ENCODE measurements around the gene RTL1. TPM values are rescaled to one million over a fixed set of nuclear protein-coding genes. Genes with fewer than 3 reads are reported as not detected.

The RTL1 gene
- 4.2 TPM for total RNA-seq

DNA sequence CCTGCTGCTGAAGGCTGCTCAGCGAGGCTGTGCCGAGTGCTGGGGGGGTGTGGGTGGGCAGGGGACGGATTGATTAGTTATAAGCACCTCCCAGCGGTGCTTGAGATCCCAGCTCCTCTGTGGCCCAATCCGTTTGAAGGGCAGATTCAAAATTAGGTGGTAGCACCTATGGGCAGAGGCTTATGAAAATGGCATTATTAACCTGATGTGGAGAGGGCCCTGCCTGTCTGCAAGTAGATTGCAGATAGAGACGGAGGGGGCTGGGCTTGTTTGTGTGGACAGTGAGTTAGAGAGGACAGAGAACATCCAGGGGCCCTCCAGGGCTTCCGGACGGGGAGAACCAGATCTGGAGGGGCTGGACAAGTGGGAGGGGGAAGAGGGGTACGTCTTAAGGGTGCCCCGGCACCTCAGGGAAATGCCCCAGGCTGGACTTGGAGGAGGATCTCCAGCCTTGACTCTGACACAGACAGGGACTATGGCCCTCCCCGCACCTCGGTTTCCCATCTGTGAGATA is at the start of gene RTL1:
Gene RTL1 (minus strand): TSS at position 51 of the 514 bp plus-strand sequence. CDS start 18,934 bp downstream, outside the sequence.
- no peak for DNase-seq

DNA sequence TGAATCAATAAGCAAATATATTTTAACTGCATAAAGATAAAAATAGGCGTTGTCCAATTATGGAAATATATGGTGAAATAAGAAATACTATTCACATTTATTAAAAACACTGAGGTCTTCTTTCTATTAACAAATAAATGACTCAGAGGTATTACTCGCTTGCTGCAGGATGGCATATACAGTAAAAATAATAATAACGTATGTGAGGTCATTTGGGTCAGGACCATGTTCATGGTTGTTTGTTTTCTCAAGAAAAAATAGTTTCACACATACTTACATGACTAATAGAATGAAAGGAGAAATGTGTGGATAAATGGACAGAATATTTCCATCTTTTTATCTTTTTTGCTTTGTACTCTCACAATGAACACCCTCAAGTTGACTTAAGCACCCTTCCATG is 46.5 kb upstream of the RTL1 start:
- no peak for DNase-seq

DNA sequence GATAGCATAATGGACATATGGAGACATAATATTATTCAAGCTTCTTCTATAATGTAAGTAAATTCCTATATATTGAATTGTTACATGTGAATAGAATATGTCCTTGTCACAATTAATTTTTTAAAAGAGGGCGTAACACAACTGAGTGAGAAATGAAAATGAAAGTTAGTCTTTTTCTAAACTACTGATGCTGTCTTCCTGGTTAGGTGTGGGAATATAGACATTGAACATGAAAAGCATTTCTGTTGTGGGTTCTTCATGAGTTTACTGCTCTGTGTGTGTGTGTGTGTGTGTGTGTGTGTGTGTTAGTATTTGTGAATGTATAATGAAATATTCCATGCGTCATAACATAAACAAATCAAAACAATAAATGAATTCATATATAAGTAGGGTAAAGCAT is 40.5 kb upstream of the RTL1 start:
- DNase-seq = no peak

DNA sequence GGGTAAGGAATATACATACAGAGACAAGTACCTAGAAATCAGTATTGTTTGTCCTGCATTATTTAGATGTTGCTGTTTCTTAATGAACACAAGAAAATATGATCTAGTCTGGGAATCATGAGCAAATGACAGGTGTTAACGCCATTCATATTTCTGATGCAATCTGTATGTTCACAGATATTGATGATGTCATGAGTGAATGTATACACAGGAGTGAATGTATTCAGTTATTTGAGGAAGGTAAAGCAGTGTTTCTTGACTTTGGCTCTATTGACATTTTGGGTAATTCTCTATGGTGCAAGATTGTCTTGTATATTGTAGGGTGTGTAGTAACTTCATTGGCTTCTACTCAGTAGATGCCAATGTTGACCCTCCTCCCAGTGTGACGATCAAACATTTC is 26.7 kb upstream of the RTL1 start:
- no peak for DNase-seq

DNA sequence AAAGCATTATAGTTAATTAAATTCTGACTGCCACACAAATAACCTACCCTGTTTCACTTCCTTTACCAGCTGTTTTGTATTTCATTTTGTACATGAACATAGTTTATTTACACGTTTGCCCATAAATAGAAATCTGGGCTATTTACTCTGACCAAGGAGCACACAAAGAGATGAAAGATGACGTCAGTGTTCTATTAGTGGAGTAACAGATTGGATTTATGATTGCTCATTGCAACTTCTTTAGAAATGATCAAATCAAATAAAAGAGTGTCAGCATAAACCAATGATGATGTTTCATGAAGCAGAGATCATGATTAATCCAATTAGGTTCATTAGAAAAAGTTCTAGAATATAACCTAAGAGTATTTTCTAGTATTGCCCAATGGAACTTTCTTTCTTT is 12.0 kb upstream of the RTL1 start:
- no peak for DNase-seq

DNA sequence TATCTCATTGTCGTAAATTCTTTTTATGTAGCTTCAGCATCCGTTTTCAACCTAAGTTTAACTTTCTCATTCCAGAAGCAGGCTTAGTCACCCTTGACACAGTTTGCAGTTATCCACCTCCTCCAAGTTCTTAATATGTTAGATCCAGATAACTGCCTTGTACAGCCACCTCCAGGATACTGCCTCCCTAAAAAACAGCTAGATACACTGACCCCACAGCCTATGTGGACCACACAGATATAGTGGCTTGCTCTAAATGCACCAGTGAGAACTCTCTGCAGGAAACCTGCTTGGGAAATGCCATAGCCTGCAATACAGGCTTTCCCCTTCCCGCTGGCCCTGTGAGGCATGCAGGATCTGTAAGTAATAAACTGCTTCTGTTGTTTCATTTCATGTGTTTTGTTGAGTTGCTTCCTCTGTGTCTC is 11.1 kb upstream of the RTL1 start:
- no peak for DNase-seq

DNA sequence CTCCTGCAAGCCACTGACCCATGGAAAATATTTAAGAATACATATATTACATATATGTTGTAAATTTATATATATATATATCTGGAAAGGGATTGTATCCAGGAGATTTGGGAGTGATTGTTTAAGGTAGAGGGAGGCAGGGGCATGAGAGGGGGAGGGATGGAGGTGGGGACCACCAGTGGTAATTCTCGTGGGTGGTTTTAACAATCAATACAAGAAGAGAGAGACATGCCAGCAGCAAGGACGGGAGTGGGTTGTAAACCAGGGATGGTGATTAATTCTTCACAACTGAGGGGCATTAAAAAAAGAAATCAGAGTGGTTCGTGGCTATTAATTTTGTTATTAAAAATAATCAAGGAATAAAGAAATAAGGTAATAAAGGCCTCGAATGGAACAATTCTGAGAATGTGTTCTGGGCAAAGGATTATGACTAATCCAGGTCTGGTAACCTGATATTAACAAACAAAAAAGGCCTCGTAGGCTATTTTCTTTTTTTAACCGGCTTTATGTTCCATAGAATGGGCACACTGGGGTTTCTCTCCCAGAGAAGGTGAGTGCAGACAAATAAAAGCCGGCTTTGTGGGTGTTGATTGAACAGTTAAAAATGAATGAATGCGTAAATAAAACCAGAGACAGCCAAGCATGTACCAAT is 8.3 kb upstream of the RTL1 start:
- no peak for DNase-seq

DNA sequence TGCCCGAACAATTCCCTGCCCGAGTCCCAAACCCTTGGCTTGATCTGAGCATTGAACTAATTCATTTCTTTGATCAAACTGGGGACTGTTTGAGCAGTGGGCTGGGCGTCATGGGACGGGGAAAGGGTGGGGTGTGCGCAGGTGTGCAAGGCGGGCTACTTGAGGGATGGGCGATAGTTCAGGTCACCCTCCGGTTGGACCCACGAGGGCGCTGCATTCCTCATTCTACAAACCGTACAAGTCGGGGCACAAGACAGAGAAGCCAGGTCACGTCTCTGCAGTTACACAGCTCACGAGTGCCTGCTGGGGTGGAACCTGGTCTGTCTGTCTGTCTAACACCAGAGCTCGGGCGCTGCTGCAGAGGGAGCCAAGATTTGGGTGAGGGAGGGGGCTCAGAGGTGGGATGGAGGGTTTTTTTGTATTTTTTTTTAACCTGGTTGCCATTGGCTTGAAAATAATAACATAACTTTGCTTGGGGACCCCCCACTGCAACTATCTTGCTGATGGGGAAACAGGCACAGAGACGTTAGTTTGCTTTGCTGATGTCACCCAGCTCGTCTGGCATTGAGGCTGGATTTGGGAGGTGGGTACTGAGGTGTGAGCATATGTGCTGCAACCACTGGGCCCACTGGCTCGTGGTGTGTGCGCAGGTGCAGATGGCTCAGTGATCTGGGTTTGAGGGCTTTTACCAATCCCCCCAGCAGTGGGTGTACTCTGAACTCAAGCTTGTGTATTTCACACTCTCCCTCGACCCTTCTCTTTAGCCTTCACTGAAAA is 7.6 kb upstream of the RTL1 start:
- no peak for DNase-seq

DNA sequence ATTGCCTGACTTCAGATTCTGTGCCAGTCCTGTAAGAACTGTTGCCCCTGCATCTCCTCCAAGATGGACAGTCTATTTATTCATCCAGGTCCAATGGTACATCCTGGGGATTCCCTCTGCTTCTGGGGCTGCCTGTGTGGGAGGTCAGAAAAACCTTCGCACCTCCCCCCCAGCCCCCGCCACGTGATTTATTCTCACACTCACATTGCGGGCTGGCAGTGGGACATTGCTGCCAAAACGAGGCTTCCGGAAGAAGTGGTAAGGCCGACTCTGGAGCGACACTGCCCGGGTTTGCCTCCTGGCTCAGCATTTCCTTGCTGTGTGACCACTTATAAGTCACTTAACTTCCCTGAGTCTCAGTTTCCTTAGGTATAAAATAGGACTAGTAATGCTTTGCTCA is 5.9 kb upstream of the RTL1 start:
- no peak for DNase-seq

DNA sequence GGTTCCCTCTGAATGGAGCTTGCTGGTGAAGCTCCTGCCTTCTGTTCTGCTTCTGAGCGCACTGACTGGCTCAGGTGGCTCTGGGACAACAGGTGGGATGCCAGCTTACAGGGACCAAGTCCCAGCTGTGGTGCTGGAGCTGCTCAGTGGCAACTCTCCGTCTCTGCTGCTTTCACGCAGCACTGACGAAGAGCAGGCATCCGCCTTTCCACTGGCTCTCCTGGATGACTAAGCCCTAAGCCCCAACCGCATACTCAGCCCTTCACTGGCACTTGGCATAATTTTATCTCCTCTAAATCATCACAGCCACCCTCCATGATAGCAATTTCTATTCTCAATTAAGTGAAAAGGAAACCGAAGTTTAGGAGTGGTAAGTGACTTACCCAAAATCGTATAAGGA is 3.7 kb upstream of the RTL1 start:
- no peak for DNase-seq

DNA sequence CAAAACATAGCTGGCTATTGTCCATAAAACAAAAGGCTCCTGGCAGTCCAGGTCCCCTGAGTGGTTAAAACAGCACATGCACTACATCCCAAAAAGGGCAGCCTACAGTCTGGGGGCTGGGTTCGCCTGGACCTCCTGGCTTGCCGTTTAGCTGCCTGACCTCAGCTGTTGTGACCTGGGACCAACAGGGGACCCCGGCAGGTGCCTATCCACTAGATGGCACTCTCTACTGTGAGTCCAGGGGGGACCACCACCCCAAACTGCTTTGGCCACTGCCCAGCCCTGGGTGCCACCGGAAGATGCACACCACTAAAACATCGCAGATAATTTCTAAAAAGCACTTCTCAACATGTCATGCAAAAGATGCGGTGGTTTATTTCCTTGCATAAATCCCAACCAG is 2.9 kb upstream of the RTL1 start:
- no peak for DNase-seq

DNA sequence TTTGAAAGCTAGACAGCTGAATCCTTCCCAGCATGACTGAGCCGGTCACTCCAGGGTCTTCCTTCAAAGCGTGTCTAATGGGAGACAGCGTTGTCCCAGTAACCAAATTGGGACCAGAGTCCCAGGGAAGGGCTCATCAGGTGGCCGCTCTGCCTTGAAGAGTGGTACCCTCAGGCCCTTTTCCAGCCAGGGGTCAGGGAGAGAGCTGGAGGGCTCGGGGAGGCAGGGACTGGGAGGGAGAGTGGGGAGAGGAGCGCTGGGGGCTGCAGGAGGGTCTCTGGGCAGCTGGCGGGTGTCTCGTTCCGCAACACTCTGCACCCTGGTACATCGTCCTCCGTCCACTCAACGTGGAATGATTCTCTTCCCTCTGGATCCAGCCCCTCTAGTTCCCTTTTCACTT is 1.6 kb upstream of the RTL1 start:
- no peak for DNase-seq

DNA sequence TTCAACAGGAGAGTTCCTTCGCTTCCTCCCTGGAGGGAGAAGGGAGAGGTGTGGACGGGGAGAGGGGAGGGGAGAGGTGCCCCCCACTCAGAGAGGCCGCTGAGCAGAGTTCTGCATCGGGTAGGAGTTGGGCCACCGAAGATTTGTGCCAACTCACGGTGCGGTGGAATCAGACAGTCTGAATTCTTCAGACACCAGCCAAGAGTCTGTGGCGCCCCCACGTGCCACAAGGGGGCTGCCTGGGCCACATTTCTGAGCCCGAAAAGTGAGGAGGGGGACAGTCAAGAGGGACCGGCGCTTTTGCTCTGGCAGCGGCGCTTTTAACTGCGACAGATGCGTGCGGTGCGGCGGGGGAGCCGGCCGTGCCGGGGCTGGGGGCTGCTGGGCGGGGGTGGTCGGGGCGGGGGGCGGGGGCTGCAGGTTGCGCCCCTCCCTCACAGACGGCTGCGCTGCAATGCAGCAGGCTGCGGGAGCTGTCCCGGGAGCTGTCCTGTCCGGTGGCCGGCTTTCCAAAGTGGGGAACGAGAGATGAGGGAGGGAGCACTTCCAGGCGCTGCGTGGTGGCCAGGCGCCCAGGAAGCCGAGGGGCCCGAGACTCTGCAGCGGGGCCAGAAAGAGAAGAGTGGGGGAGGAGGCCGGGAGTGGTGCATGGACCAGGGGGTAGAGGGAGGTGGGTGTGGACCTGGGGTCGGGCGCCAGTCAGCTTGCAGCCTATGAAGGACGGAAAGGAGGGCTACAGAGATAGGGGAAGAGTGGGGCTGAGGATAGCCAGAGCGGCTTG is 975 bp upstream of the RTL1 start:
- DNase-seq = peak; percentile 16

DNA sequence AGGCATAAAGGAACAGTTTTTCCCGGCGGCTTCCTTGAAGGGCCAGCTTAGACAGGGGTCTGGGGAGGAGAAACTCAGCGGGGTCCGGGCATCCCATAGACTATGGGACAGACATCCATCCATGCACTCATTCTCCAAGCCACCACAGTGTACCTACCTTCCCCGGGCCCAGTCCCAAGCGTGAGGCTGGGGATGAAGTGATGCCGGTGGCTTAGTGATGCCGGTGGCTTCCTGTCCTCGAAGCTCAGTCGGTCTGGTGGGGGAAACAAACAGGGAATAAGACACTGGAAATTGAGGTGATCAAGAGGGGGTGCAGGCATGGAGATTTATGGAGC is 421 bp downstream of the RTL1 start:
- no peak for DNase-seq

DNA sequence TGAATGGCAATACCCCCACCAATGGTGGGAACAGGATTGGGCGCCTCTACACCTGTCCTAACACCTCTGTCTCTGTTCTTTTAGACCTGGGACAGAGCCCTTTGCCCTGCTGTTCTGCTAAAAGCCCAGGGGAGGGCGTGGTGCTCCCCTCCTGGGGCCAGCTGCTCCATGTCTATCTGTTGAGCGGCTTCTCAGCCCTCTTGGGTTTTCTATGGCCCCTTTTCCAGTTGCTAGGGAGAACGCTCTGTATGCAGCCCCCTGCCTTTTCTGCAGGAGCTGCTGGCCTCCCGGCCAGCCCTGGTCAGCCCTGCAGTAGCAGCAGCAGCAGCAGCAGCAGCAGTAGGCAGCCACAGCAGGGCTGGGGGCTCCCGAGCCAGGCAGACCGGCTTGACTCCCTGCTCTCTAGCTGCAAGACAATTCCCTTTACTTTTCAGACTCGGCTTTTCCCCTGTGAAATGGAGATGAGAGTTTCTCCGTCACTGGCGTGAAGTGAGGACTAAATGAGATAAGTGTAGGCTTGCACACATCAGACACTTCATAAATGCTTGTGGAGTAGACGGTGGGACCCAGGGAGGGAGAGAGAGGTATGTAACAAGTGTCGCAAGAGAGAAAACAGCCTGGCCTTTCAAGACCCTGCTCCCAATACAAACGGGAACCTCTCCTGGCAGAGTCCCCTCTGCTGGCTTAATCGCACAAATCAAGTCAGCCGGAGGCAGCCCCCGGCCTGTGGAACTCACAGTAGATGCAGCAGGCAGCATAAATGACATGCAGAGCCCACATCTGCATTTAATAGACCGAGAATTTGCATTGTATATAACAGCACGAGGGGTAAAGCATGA is 1.0 kb downstream of the RTL1 start:
- DNase-seq = peak; percentile 59

DNA sequence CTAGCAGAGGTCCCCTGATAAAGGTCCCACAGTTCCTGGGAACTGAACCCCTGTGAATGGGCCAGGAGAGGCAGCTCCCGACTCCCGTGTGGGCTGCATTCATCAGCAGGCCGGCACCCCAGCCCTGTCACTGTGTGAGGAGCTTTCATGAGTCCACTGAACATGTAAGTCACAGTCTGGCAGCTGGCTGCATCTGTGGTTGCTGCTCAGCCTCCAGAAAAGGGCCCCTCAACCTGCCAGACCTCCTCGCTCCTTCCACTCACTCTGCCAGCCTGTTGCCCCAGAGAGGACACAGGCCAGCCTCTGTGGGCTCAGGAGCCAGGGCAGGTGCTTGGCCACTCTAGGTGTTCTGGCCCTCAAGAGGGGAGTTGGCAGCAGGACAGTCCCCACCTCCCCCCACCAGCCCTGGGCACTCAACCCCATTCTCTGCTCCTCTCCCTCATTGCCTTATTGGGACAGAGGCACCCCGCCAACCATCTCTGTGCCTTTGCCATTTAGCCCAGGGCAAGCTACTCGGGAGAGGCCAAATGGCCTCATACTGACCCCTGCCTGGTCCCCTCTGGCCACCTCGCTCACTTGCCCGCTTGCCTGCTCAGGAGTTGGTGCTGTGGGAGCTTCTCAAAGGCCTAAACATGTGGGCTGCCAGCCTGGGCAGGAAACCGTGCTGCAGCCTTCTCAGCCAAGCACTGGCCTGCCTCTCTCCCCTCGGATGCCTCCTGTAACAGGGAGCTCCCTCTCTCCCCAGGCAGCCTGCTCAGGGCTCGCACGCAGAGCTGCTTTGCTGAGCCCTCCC is 1.9 kb downstream of the RTL1 start:
- no peak for DNase-seq

DNA sequence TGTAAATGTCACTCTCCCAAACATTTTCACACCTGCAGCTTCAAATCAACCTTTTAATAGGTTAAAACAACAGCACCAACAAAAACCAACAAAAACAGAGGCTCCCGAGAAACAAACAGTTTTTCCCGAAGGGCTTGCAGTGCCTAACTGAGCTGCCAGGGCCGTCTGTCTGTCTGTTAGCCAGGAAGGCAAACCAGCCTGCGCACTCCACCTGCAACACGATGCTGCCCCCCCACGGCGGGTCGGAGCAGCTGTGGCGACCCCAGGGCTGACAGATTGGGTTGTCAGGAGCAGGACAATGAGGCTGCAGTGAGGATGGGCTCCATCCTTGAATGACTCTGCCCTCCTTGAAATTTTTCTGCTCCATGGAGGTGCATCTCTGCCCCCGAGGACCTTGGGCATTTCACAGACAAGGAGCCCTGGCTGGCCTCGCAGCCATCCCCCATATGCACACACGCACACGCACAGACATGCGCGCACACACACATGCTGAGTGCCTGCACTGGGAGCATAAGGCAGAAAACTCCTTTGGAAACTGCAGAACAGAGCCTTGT is 2.6 kb downstream of the RTL1 start:
- peak; percentile 15 for DNase-seq

DNA sequence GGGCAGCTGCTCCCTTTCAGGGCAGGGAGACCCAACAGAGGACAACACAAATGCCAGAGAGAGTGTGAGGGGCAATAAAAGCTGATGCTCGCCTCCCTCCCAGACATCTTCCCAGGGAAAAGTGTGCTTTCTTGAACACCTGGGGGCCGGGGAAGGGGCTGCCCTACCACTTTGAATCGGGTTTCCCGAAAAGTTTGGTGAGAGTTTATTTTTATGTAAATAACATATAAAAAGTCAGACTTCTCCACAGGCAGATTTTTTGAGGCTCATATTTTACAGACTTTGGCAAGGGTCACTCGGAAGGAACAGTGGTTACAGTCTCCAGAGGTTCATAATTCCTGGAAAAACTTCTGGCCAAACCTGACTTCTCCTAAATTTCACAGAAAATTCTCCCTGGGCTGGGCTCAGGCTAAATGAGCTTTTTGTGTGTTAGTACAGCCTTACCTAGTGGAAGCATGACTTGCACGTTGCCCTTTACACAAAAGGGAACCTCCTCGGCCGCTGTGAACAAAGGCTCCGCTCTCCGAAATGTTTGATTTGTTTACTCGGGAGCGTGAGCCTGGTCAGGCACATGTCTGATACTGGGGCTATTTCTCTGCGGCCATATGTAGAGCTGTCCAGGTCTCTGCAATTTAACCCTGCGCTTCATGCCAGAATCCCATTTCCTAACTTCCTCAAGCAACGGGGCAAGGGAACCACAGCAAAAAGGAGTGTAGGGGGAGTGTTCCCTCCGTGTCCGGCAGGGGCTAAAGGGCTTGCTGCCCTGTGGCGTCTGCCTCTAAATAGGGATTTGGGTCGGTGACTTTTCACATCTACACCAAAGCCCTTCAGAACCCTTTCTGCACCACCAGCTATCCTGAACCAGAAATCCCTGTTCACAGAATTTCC is 3.4 kb downstream of the RTL1 start:
- DNase-seq = peak; percentile 46

DNA sequence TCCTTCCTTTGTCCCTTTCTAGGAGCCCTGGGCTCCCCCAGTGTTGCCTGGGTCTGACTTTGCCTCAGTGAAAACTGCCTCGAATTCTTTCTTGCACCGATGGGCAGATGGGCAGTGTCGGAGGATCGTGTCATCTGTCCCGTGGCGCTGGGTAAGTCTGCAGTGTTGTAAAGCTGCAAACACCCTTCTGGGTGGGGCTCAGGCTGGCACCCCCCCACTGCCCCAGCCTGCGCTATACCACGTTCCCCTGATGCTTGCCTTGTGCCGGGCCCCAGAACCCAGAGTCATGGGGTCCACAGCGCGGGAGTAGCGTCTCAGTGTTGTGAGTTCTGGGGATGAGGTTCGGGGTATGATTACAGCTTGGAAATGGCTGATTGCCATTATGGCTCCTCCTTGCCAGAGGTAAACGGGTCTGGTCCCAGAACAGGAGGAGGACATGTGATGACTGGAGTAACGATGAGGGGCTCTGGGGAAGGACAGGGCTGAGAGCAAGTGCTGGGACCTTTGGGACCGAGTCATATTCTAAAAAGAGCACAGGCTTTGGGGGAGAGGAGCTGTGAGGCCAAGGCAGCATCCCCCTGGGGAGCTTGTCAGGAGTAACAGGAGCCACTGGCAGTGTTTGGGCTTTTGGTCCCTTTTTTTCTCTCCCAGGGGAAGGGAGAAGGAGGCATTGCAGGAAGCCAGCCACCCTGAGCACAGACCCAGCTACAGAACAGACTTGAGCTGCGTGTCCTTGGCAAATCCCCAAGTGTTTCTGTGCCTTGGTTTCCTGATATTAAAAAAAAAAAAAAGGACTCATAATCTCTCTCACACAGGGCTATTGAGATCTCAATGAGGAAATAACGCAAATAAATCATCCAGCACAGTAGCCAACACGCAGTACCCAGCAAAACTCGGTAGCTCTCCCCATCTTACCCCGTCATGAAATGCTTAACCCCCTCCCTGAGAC is 4.3 kb downstream of the RTL1 start:
- no peak for DNase-seq

All from skin of body (tissue), 2 donors.